HG03066 (cell line): ENCODE measurements around the gene RHOF.

Experiments
- ATAC-seq: cut with Tn5 transposase; IDR thresholded peaks from one replicate; pipeline ENCODE4 v1.9.1; 2021; ENCODE audit warnings: low read depth; ENCODE audit not compliant: unreplicated experiment

Gene RHOF

DNA sequence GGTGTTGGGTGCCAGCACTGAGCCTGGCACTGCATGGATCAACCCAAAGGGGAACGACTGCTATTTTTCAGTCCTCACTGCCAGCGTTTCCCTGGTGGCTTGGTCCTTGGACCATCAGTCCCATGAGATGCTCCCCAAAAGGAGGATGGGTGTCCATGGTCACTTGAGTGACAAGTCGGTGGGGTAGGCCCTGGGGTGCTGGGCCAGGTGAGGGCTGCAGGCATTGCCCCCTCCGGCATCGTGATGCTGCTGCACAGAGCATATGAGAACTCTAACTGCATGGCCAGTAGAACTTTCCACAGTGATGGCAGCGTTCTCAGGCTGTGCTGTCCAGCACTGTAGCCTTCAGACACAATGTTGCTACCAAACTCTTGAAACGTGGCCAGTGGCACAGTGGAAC, 26.6 kb upstream of the RHOF start:
- ATAC-seq = no peak

DNA sequence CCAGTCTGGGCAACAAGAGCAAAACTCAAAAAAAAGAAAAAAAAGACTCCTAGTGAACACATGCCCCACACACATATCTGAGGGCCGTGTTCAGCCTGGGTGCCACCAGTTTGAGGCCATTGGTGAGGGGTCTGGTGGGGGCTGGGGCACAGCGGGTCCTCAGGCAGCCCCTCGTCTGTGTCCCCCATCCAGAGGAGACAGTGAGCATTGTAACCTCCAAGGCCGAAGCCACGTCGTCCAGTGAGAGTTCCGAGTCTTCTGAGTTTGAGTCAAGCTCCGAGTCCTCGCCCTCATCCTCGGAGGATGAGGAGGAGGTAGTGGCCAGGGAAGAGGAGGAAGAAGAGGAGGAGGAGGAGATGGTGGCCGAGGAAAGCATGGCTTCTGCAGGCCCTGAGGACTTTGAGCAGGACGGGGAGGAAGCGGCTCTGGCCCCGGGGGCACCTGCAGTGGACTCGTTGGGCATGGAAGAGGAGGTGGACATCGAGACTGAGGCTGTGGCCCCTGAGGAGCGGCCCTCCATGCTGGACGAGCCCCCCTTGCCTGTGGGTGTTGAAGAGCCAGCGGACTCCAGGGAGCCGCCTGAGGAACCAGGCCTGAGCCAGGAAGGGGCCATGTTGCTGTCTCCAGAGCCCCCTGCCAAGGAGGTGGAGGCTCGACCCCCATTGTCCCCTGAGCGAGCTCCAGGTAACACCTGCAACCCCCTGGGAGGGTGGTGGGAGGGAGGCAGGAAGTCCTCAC, 25.9 kb upstream of the RHOF start:
- no peak for ATAC-seq

DNA sequence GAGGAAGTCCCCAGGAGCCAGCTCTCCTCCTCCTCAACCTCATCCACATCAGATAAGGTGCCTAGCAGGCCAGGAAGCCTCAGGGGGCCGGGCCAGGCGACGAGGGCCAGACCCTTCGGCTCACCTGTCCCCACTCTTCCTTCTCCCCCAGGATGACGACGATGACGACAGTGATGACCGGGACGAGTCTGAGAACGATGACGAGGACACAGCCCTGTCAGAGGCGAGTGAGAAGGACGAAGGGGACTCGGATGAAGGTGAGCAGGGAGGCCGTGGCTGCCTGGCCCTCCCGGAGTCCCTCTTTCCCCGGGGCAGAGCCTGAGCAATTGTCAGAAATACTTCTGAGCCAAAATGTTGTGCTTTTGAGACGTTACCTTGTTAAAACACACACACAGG, 24.2 kb upstream of the RHOF start:
- no peak for ATAC-seq

DNA sequence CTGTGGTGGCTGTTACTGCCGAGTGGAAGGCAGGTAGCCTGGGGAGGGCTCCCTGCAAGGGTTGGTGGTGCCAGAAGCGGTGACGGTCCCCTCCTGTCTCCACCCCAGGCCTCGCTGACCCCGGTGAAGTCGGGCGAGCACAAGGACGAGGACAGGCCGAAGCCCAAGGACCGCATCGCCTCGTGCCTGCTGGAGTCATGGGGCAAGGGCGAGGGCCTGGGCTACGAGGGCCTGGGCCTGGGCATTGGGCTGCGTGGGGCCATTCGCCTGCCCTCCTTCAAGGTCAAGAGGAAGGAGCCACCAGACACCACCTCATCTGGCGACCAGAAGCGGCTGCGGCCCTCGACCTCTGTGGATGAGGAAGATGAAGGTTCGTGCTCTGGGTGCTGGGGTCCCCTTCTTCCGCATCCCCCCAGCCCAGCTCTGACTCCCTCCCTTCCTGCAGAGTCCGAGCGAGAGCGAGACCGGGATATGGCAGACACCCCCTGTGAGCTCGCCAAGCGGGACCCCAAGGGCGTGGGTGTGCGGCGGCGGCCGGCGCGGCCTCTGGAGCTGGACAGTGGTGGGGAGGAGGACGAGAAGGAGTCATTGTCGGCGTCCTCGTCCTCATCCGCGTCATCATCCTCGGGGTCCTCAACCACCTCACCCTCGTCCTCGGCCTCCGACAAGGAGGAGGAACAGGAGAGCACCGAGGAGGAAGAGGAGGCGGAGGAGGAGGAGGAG, 23.6 kb upstream of the RHOF start:
- ATAC-seq = no peak

DNA sequence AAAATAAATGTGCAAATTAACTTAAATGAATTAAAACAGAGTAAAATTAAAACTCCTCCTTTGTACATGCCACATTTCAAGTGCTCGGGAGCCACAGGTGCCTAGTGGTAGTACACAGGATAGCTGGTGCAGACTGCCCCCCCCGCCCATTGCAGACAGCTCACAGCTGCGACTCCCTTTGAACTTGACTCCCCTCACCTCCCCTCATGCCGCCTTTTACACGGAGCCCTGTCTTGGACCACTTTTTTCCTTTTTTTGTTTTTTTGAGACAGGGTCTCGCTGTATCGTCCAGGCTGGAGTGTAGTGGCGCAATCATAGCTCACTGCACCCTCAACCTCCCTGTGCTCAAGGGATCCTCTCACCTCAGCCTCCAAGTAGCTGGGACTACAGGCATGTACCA, 21.8 kb upstream of the RHOF start:
- no peak for ATAC-seq

DNA sequence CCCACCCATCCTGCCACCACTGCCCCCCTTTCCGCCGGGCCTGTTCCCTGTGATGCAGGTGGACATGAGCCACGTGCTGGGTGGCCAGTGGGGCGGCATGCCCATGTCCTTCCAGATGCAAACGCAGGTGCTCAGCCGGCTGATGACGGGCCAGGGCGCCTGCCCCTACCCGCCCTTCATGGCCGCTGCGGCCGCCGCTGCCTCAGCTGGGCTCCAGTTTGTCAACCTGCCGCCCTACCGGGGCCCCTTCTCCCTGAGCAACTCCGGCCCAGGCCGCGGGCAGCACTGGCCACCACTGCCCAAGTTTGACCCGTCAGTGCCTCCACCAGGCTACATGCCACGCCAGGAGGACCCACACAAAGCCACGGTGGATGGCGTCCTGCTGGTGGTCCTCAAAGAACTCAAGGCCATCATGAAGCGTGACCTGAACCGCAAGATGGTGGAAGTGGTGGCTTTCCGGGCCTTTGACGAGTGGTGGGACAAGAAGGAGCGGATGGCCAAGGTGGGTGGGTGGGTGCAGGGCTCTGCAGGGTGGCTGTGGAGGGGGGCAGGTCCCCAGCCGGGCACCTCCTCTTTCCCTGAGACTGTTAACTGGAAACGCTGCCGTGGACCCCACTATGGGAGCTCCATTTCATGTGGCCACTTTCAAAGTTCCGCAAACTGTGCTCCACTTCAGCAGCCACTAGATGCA, 21.1 kb upstream of the RHOF start:
- no peak for ATAC-seq

DNA sequence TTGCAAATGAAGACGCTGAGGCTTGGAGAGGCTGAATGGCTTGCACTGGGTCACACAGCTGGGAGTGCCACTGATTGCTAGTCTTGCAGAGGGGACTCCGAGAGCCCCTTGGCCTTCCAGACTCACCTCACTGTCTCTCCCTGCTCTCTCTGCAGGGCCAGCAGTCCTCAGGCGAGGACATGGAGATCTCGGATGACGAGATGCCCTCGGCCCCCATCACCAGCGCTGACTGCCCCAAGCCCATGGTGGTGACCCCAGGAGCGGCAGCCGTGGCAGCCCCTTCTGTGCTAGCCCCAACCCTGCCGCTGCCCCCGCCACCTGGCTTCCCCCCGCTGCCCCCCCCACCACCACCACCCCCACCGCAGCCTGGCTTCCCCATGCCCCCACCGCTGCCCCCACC, 20.5 kb upstream of the RHOF start:
- ATAC-seq = no peak

DNA sequence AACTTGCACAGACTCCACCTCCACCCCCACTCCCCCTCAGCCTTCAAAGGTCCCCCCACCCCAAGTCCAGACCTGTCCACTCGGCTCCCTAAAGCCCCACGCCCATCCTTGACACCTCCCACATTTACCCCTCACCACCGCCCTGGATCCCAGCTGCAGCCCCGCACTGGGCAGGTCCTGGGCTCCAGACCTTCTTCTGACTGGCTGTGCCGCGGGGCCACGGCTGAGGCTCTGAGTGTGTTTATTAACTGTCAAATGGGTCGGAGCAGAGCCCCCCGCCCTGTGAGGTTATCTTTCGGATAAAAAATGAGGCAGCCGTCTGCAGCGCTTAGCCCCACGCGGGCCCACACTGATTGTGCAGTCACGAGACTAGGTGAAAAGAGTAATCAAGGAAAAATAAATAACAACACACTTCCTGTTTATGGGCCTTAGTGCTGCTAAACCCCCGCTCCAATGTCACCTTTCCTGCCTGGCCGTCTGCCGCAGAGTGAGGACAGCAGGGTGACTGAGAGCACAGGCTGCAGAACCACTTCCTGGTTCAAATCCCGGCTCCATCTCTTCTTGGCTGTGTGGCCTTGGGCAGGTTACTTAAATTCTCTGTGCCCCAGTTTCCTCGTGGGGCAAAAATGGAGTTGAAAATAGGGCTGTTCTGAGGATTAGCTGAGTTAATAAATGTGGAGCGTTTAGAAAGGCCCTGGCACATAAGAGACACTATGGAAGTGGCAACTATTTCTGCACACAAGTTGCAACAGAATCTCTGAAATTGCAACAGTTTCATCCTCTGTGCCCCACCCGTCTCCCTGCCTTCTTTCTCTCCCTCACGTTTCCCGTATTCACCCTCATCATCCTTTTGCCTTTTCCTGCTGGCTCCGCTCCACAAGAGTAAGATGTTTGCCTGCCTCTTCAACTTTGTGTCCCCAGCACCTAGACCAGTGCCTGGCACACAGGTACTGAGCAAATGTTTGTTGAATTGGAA, 19.7 kb upstream of the RHOF start:
- ATAC-seq = no peak

DNA sequence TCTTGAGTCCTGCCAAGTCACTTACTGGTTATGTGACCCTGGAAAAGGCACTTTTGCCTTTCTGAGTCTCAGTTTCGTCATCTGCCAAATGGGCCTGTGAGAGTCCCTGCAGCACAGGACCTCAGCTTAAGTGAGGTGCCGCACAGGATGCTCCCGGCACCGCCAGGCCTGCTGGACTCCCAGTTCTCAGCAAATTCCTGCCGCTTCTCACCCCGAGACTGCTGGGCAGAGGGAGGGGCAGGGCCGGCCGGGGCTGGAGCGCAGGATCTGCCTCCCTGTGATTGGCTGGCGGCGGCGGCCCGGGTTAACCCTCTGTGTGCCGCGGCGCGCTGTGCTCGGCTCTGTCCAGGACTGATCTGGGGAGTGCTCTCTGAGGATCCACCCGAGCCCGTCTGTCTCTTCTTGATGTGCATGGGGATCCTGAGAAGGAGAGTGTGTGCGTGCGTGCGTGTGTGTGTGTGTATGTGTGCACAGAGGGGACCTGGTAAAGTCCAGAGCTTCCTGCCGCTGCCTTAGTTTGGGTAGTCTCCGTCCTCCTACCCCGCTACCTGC, 18.9 kb upstream of the RHOF start:
- ATAC-seq = no peak

DNA sequence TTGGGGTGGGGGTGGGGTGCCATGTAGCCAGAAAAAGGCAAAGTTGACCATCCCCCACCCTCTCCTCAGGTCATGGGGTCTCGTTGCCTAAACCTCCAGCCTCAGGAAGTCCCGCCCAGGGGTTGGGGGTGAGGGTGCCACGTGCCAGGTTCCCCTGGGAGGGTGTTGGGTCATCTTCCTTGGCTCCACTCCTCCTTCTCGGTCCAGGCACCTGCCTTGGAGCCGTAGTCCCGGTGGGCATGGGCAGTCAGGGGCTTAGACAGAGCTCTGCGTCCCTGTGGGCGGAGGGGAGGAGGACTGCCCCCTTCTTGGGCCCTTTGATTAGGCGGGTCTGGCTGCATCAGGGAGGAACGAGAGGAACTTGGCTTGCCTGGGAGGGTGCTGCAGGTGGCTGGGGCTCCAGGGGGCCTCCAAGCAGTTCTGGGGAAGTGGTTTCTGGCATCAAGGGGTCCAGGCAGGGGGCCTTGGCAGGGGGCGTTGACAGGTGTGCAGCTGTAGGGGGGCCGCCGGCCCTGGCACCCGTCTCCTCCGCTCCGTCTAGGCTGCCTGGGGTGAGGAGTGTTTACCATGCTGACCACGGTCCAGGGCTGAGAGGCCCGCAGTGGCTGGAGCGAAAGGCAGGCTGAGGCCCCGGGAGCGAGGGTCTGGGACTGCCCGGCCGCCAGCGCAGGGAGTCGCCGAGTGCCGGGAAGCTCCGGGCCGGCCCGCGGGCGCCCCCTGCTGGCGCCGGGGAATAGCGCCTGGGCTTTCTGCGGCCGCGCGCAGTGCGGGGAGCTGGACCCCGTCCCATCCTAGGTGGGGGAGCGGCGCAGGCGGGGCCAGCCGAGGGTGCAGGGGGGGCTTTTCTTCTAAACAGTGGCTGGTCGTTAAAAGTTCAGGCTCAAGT, 18.2 kb upstream of the RHOF start:
- ATAC-seq = no peak

DNA sequence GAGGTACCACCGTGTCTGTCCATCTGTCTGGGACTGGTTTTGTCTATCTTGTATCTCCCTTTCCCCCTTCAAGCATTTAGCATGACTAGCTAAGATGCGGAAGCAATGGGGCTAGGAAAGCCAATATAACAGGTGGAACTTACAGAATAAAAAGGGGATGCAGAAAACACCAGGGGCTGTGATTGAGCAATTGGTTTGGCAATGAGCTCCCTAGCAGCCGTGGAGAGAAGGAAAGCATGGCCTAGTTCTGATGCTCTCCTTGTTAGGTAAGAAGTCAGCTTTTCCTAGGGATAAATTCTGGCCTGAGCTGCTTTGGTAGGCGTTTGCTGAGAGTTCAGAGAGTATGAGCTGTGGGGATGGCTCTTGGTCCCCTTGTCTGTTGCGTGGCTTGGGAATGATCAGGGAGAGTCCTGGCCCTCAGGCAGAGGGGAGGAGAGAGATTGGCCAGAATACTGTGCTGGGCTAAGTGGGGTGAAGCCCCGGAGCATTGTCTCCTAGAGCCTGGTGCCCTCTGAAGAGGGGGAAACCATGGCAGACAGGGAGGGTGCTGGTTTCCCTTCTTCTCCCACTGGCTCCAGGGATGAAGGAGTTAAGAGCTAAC, 17.4 kb upstream of the RHOF start:
- no peak for ATAC-seq

DNA sequence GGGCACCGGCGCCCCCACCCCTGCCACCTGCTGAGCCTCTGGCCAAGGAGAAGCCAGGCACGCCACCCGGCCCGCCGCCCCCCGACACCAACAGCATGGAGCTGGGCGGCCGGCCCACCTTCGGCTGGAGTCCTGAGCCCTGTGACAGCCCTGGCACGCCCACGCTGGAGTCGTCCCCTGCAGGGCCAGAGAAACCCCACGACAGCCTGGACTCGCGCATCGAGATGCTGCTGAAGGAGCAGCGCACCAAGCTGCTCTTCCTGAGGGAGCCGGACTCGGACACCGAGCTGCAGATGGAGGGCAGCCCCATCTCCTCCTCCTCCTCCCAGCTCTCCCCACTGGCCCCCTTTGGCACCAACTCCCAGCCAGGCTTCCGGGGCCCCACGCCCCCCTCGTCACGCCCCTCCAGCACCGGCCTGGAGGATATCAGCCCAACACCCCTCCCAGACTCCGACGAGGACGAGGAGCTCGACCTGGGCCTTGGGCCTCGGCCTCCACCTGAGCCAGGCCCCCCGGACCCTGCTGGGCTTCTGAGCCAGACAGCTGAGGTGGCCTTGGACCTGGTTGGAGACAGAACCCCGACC, 16.8 kb upstream of the RHOF start:
- ATAC-seq = no peak

DNA sequence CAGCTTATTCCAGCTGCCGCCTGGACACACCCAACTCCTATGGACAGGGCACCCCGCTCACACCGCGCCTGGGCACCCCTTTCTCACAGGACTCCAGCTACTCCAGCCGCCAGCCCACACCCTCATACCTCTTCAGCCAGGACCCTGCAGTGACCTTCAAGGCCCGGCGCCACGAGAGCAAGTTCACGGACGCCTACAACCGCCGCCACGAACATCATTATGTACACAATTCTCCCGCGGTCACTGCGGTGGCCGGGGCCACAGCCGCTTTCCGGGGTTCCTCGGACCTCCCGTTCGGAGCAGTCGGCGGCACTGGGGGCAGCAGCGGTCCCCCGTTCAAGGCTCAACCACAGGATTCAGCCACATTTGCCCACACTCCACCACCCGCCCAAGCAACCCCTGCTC, 16.2 kb upstream of the RHOF start:
- no peak for ATAC-seq

DNA sequence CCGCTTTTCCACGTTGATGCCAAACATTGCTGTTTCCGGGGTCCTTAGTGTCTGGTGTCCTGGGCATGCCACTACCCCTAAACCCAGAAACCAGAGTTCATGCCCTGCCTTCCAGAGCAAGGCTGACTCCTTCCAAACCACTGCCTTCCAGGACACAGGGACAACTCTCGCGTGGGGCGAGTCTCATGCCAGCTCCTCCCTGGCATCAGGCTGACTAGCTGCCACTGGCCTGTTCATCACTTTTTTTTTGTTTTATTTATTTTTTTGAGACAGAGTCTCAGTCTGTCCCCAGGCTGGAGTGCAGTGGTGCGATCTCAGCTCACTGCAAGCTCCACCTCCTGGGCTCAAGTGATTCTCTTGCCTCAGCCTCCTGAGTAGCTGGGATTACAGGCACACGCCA, 15.1 kb upstream of the RHOF start:
- no peak for ATAC-seq

DNA sequence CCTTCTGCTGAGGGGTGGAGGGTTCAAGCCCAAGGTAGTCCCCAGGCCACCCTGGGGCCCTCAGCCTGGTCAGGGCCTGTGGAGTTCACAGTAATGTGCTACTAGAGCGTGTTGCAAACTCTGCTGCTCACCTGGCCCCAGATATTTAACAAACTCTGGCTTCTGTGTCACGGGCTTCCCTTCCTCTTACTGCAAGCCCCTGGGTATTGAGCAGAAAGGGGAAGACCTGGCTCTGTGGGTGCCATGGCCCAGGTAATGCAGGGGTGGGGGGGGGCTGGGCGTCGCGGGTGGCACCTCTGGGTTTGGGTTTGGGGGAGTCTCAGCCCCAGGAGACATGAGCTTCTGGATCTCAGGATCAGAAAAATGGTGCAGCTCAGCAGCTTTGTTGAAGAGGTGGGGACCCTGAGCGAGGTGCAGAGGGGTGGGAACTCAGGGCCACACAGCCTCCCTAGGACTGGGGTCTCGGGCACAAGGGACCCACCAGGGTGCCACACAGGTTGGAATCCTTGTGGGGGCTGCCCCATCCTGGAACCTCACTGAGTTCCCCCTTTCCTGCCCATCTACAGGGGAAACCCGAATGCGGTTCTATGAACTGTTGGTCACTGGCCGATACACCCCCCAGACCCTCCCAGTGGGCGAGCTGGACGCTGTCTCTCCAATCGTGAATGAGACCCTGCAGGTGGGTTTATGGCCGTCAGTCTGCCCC, 14.3 kb upstream of the RHOF start:
- no peak for ATAC-seq

DNA sequence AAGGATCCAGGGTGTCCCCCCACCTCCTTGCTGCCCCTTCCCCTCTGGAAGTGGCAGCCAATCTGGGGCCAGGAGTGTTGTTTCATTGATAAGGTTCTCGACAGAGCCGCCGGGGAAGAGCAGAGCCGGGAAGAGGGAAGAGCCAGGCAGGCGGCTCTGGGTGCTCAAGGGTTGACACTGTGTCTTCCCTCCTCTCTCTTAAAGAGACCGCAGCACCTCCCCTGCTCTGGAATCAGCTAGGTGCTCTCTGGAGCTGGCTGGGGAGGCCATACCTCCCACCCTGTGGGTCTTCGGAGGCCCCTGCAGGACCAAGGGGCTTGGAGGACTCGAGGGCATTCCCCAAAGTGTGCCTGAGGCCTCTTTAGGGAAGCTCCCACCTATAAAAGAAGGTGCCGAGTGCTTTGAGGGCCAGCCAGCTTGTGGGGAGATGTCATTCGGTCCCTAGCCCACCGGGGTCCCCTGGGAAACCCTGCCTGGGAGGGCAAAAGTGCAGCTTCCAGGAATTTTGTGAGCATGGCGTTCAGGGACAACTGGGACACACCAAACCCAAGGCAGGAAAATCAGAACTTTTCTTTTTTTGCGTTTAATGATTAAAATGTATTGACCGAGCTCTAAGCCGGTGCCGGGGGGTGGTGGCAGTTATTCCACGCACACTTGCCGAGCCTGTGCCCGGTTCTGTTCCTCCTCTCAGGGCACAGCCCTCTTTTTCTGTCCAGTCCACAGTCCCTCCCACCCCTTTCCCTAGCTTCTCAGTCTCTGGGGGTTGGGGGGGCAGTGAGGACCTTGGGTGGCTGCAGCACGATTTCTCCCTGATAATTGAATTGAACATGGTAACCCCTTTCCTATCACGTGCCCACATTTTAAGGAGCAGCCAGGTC, 13.3 kb upstream of the RHOF start:
- no peak for ATAC-seq

DNA sequence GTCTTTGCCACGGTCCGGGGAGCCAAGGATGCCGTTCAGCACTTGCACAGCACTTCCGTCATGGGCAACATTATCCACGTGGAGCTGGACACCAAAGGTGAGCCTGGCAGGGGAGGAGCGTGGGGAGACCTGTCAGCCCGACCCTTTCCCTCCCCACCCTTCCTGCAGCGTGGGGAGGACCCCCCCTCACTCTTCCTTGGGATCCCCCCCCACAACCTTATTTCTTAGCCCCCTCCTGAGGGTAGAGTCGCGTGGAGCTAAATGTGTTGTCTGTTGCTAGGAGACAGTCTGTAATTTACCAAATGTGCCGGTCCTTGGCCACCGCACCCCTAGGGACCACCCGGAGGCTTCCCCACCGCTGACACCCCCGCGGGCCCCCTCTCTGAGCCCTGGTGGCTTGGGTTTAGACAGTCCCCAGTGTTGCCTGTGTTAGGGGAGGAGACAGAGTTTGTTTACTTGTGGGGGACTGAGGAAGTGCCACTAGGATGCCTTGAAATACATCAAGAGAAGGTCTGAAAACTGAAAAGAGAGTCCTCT, 12.6 kb upstream of the RHOF start:
- no peak for ATAC-seq
